IPS-18a (cell line): ENCODE measurements around the gene ARHGEF4.

Experiments
- H3K27ac ChIP-seq: one replicate; pipeline ENCODE4 v1.5.1; 2013; ENCODE audit warnings: low read length
- H3K27me3 ChIP-seq: one replicate; pipeline ENCODE4 v1.6.1; 2013; ENCODE audit warnings: mild to moderate bottlenecking, low read length; ENCODE audit not compliant: control insufficient read depth, insufficient read depth
- H3K36me3 ChIP-seq: one replicate; pipeline ENCODE4 v1.6.1; 2013; ENCODE audit warnings: low read depth, low read length; ENCODE audit not compliant: control insufficient read depth
- H3K4me1 ChIP-seq: one replicate; pipeline ENCODE4 v1.6.1; 2013; ENCODE audit warnings: low read depth, low read length; ENCODE audit not compliant: control insufficient read depth
- H3K4me3 ChIP-seq: one replicate; pipeline ENCODE4 v1.5.1; 2013; ENCODE audit warnings: low read length
- H3K9ac ChIP-seq: one replicate; pipeline ENCODE4 v1.6.1; 2013; ENCODE audit warnings: mild to moderate bottlenecking, low read length, moderate library complexity
- H3K9me3 ChIP-seq: one replicate; pipeline ENCODE4 v1.6.1; 2013; ENCODE audit warnings: low read depth, low read length; ENCODE audit not compliant: control insufficient read depth

Gene ARHGEF4

GRCh38 chr2:131016826-131017741 is 180.4 kb downstream of the ARHGEF4 start:
- Histone ChIP-seq H3K27me3 (no peaks in the 10 kb centered on the region), H3K9ac (no peak overlapping the region), H3K4me1 (peaks cover 5% of the 10 kb centered on the region), H3K36me3 (no peaks in the 10 kb centered on the region), H3K4me3 (no peak overlapping the region), H3K27ac (no peak overlapping the region), H3K9me3 (no peaks in the 10 kb centered on the region)

DNA sequence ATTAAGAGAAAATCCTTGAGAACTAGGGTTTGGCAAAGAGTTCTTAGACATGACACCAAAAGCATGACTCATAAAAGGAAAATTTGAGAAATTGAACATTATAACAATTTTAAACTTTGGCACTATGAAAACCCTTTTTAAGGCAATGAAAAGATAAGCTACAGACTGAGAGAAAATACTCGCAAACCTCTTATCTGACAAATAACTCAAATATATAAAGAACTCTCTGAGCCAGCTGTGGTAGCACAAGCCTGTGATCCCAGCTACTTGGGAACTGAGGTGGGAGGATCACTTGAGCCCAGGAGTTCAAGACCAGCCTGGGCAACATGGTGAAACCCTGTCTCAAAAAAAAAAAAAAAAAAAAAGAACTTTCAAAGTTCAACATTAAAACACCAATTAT is 186.0 kb downstream of the ARHGEF4 start:
- Histone ChIP-seq H3K9ac (no peak overlapping the region), H3K4me1 (no peaks in the 10 kb centered on the region), H3K4me3 (no peak overlapping the region), H3K36me3 (no peaks in the 10 kb centered on the region), H3K27me3 (no peaks in the 10 kb centered on the region), H3K27ac (no peak overlapping the region), H3K9me3 (no peaks in the 10 kb centered on the region)

DNA sequence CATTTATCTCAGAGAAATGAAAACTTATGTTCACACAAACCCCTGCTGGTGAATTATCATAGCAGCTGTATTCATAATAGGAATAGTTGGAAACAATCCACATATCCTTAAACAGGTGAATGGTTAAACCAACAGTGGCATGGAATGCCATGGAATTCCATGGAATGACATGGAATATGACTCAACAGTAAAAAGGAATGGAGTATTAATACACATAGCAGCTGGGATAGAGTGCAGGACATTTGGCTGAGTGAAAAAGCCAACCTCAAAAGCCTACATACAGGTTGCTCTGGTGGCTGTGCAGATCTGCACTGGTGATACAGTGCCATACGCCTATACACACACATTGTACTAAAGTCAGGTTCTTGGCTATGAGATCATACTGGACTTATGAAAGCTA is 187.0 kb downstream of the ARHGEF4 start:
- H3K36me3 ChIP-seq, result no peaks in the 10 kb centered on the region
- H3K9ac ChIP-seq, result no peak overlapping the region
- no peak overlapping the region for H3K4me3 ChIP-seq
- H3K27ac ChIP-seq, result no peak overlapping the region
- no peaks in the 10 kb centered on the region for H3K9me3 ChIP-seq
- H3K27me3 ChIP-seq, result no peaks in the 10 kb centered on the region
- H3K4me1 ChIP-seq, result no peaks in the 10 kb centered on the region

GRCh38 chr2:131026919-131027318 is 190.2 kb downstream of the ARHGEF4 start:
- Histone ChIP-seq H3K9me3 (no peaks in the 10 kb centered on the region), H3K4me3 (no peak overlapping the region), H3K4me1 (no peaks in the 10 kb centered on the region), H3K27me3 (no peaks in the 10 kb centered on the region), H3K9ac (no peak overlapping the region), H3K27ac (no peak overlapping the region), H3K36me3 (no peaks in the 10 kb centered on the region)

- H3K36me3 ChIP-seq, result no peaks in the 10 kb centered on the region
- H3K27me3 ChIP-seq, result peaks cover under 1% of the 10 kb centered on the region
- H3K4me1 ChIP-seq, result no peaks in the 10 kb centered on the region
- H3K4me3 ChIP-seq, result no peak overlapping the region
- no peaks in the 10 kb centered on the region for H3K9me3 ChIP-seq
- no peak overlapping the region for H3K27ac ChIP-seq
- H3K9ac ChIP-seq, result no peak overlapping the region
Measured at GRCh38 chr2:131027566-131028528, 191.1 kb downstream of the ARHGEF4 start.

GRCh38 chr2:131029812-131030211 is 193.1 kb downstream of the ARHGEF4 start:
- H3K9ac ChIP-seq, result no peak overlapping the region
- H3K9me3 ChIP-seq, result no peaks in the 10 kb centered on the region
- H3K27ac ChIP-seq, result no peak overlapping the region
- no peak overlapping the region for H3K4me3 ChIP-seq
- no peaks in the 10 kb centered on the region for H3K36me3 ChIP-seq
- H3K27me3 ChIP-seq, result peaks cover 19% of the 10 kb centered on the region
- no peaks in the 10 kb centered on the region for H3K4me1 ChIP-seq

GRCh38 chr2:131030478-131030971 is 193.8 kb downstream of the ARHGEF4 start:
- Histone ChIP-seq H3K9me3 (no peaks in the 10 kb centered on the region), H3K4me3 (no peak overlapping the region), H3K27me3 (peaks cover 24% of the 10 kb centered on the region), H3K36me3 (no peaks in the 10 kb centered on the region), H3K27ac (no peak overlapping the region), H3K9ac (no peak overlapping the region), H3K4me1 (no peaks in the 10 kb centered on the region)

DNA sequence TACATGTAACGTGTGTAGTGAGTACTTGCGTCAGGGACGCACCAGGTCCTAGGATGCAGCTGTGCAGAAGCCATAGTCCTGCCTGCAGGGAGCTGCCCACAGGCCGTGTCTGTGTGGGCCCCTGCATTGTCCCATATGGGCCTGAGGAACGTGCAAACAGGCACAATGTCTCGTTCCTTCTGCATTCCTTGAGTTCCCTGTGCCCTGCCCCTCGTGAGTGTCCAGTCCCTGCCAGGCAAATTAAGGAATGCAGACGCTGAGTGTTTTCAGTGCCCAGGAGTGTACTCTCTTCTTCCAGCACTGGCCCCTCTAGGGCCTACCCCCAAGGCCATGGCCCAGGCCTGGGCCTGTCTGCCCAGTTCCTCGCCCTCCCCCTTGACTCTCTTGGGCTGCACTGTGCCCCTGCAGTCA is 194.7 kb downstream of the ARHGEF4 start:
- Histone ChIP-seq H3K27ac (no peak overlapping the region), H3K9me3 (no peaks in the 10 kb centered on the region), H3K27me3 (peaks cover 33% of the 10 kb centered on the region), H3K4me3 (no peak overlapping the region), H3K4me1 (no peaks in the 10 kb centered on the region), H3K9ac (no peak overlapping the region), H3K36me3 (no peaks in the 10 kb centered on the region)

- Histone ChIP-seq H3K9me3 (no peaks in the 10 kb centered on the region), H3K4me3 (no peak overlapping the region), H3K27me3 (peaks cover 33% of the 10 kb centered on the region), H3K27ac (no peak overlapping the region), H3K9ac (no peak overlapping the region), H3K4me1 (no peaks in the 10 kb centered on the region), H3K36me3 (no peaks in the 10 kb centered on the region)
Measured at GRCh38 chr2:131031875-131032274, 195.2 kb downstream of the ARHGEF4 start.

GRCh38 chr2:131032393-131032836 is 195.7 kb downstream of the ARHGEF4 start:
- Histone ChIP-seq H3K36me3 (no peaks in the 10 kb centered on the region), H3K9ac (no peak overlapping the region), H3K27ac (no peak overlapping the region), H3K4me1 (no peaks in the 10 kb centered on the region), H3K9me3 (no peaks in the 10 kb centered on the region), H3K4me3 (no peak overlapping the region), H3K27me3 (peaks cover 33% of the 10 kb centered on the region)

- Histone ChIP-seq H3K4me1 (no peaks in the 10 kb centered on the region), H3K9me3 (no peaks in the 10 kb centered on the region), H3K4me3 (no peak overlapping the region), H3K27ac (no peak overlapping the region), H3K27me3 (peaks cover 33% of the 10 kb centered on the region), H3K9ac (no peak overlapping the region), H3K36me3 (no peaks in the 10 kb centered on the region)
Measured at GRCh38 chr2:131033786-131034121, 197.0 kb downstream of the ARHGEF4 start.
